HG03342 (cell line): ENCODE results near the gene SNX25.
A peak's percentile ranks its signal among the peaks of the same experiment; 100 is the strongest.
"Not testable (repeated sequence)": the region's sequence is repeated elsewhere in the genome, so short reads cannot be mapped to it uniquely, and the experiment has no call there.

ENCODE experiments used
- ATAC-seq: cut with Tn5 transposase; IDR thresholded peaks from one replicate; pipeline ENCODE4 v1.9.1; 2021; ENCODE audit warnings: mild to moderate bottlenecking, moderate library complexity; ENCODE audit not compliant: unreplicated experiment

The SNX25 gene

DNA sequence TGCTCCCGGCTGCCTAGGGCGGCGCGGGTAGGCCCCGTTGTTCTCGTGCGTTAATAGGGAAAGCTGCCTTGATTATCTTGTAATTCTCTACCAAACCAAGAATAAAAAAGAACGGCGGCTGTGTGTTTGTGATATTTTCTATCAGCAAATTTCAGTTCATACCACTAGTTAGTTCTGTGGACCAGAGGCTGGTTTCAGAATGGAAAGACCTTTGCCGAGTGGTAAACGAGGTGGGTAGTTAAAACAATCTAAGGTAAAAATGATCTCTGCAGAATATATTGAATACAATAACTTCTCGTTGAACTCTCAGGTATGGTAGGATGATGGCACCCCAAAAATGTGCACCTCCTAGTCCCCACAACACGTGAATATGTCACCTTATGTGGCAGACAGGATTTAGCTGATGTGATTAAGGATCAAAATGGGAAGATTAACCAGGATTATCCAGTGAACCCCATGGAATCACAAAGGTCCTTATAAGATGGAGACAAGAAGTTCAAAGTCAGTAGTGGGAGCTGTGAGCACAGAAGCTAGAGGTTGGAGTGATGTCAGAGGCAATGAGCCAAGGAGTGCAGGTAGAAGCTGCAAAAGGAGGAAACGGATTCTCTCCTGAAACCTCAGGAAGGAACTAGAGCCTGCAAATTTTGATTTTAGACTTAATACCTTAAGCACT is 5.0 kb upstream of the SNX25 start:
- no peak for ATAC-seq

DNA sequence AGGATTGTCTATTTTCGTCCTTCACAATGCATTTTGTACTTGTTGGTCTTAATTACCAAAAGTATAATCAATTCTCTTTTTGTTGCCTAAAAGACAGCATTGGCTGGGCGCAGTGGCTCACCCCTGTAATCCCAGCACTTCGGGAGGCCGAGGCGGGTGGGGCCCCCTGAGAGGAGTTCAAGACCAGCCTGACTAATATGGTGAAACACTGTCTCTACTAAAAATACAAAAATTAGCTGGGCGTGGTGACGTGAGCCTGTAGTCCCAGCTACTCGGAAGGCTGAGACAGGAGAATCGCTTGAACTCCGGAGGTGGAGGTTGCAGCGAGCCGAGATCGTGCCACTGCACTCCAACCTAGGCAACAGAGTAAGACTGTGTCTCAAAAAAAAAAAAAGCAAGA is 4.3 kb upstream of the SNX25 start:
- not testable (repeated sequence) for ATAC-seq

DNA sequence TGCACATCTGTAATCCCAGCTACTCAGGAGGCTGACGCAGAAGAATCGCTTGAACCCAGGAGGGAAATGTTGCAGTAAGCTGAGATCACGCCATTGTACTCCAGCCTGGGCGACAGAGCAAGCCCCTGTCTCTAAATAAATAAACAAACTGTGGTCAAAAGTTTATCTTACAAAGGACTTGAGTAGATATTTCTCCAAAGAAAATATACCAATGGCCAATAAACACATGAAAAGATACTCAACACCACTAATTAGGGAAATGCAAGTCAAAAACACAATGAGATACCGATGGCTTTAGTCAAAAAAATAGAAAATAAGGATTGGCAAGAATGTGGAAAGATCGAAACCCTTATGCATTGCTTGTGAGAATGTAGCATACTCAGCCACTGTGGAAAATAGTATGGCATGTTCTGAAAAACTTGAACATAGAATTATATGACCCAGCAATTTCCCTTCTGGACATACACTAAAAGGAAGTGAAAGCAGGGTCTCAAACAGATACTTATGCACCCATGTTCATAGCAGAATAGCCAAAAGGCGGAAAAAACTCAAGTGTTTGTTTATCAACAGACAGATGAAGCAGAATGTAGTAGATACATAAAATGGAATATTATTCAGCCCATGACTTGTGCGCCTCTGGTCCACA is 3.6 kb upstream of the SNX25 start:
- no peak for ATAC-seq

DNA sequence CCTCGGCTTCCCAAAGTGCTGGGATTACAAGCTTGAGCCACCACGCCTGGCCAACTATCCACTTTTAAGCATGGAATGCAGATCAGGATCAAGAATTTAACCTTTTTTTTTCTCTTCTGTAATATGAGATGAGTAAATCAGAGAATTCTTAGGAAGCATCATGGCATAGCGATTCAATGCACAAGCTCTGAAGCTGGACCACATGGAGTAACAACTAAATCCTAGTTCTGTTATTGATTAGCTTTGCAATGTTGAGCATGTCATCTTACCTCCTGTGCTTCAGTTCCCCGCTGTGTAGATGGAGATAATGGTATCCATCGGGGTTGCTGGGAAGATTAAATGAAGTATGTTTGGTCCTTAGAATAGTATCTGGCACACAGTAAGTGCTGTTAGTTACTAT is 1.9 kb upstream of the SNX25 start:
- no peak for ATAC-seq

DNA sequence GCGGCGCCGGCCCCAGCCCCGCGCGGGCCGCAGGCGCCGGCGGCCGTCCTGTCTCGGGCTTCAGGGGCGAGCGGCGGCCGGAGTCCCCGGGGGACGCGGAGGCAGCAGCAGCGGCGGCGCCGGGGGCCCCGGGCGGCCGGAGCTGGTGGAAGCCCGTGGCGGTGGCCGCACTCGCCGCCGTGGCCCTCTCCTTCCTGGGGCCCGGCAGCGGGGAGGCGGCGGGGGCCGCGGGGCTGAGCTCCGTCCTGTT is 379 bp downstream of the SNX25 start:
- ATAC-seq = peak; percentile 9

DNA sequence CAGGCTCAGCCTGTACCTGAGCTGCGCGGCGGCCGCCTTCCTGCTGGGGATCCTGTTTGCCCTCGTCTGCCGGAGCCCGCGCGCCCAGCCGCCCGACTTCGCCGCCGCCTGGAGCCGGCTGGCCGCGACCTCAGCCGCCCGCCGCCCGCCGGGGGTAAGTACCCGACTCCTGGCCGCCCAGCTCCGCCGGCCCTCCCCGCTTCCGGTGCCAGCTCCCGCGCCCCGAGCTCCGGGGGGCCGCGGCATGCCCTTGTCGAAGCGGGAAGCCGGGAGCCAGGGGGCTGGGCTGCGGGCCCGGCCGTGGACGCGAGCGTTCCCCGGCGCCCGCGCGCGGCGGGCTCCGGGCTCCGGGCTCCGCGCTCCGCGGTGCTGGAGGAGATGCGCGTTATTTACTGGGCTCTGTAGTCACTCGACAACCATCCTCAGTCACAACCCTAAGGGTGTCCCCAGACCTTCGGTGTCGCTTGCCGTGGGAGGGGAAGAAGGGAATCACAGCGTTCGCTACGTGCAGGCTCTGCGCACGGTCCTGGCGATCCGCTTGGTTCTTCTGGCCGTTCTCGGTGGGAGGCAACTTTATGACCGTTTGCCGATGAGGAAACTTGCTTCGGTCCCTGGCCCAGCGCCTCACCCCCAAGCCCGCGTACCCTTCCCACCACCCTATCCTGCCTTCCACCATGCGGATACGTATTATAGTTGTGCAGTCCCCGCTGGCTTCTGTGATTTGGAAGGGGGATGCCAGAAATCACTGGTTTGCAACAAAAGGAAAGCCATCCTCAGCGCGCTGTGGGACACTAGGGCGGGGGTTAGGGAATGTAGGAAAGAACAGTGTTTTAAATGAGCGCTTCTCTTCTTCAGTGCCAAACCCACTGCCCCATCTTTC is 944 bp downstream of the SNX25 start:
- ATAC-seq = peak; percentile 16

DNA sequence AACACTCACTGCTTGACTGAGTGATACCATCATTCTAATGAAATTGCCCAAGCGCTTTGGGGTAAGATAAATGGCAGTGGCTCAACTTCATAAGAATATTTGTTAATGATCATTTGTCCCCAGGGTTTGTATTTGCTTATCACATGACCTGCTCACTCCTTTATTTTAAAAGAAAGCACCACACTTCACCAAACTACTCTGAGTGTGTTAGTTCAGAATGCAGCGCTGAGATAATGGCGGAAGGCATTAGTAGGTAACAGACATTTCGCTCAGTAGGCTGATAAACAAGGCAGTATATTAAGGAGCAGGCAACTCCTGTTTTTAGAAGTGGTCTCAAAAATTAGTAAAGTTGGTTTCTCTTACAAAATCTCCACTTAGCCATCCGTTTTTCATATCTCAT is 1.6 kb downstream of the SNX25 start:
- no peak for ATAC-seq

DNA sequence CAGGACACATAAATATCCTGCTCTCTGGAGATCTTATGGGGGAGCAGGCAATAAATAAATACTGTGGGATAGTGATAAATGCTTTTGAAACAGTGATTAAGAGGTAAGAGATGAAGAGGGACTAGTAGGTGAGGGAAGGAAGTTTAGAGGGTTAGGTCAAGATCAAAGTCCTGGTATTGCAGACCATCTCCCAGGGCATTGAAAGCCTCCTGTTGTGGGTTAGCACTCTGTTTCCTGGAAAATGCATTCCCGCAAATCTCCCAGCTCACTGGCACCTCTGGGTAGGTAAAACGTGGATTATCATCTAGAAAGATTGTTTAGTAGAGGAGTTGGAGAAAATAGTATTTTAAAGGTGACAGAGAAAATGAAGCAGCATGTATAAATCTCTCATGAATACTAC is 2.2 kb downstream of the SNX25 start:
- ATAC-seq = no peak

DNA sequence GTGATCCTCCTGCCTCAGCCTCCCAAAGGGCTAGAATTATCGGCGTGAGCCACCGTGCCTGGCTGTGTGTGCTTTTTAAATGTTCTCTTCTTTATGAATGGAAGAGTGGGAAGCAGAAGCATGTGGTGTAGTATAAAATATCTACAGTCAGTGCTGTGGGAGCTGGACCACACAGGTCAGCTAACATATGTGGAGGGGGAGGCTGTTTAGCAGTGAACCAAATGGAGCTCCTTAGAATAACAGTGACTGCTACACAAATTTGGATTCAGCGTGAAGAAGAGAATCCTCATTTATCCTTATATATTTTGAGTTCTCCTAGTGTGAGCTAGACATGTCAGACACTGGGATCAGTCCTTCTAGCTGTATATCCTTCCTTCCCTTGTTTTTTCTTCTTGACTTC is 3.2 kb downstream of the SNX25 start:
- no peak for ATAC-seq

DNA sequence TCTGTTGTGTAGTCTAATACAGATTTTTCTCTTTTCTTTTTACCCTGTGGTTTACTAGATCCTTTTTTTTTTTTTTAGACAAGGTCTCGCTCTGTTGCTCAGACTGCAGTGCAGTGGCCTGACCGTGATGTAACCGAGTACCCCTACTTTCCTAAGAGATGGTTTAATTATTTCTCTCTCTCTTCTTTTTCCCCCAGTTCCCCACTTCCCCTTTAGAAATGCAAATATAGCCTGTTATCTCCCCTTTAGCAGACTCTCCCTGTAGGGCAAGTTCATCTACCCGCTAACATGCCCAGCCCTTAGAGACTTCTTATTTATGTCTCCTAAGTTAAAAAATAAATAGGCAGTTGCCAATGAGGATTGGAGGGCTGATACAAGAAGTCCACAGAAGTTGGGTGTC is 4.5 kb downstream of the SNX25 start:
- peak; percentile 45 for ATAC-seq

DNA sequence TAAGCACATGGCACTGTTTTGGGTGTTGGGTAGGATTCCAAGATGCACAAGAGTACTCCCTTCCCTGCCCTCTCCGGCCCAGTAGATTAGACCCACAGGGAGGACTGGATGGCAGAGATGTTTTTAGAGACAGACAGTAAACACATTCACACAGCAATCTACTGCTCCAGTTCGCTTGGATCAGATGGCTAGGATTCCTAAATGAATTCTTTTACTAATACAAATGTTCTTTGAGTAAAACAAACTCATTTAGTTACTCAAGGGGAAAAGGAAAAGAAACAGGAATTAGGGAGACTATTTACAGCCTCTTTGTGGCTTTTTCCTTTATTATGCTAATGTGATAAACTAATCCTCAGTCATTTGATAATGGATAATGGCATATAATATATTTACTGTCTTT is 5.9 kb downstream of the SNX25 start:
- no peak for ATAC-seq

DNA sequence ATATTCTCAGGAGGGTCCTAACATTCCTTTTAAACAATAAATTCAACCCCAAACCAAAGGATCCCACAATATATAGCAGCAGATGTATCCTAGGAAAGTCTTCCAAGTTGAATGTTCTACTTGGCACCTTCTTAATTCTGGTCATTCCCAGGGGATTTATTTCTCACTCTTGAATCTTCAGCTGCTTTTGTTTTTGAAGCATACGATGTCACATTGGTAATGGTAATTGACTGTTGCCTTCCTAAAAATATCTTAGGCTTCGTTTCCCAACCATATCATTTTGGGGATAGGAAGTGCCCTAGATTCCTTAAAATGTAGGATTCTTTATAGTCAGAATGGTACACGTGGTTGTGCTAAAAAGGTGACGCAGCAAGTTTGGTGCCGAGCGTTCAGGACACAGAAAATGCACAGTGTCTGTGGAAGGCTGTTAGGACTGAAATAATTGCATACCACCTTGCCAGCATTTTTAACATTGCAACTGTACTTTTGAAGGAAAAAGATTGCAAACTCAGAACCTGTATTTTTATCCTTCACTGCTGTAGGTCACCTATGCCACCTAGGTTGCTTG is 8.1 kb downstream of the SNX25 start:
- no peak for ATAC-seq

DNA sequence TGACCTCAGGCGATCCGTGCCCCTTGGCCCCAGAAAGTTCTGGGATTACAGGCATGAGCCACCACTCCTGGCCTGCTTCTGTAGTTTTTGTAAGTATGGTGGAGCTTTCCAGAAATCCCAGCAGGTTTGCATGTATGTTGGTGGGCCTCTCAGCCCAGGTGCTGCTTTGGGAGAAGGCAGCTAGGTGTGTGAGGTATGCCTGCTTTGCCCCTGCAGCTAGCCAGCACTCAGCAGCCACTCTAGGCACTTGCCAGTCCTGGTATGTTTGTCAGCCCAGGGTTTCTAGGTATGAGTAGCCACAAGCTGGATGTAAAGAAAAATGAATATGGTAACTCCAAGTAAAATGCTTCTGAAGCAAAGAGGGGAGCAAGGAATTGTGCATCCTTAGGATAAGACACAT is 8.9 kb downstream of the SNX25 start:
- ATAC-seq = no peak

DNA sequence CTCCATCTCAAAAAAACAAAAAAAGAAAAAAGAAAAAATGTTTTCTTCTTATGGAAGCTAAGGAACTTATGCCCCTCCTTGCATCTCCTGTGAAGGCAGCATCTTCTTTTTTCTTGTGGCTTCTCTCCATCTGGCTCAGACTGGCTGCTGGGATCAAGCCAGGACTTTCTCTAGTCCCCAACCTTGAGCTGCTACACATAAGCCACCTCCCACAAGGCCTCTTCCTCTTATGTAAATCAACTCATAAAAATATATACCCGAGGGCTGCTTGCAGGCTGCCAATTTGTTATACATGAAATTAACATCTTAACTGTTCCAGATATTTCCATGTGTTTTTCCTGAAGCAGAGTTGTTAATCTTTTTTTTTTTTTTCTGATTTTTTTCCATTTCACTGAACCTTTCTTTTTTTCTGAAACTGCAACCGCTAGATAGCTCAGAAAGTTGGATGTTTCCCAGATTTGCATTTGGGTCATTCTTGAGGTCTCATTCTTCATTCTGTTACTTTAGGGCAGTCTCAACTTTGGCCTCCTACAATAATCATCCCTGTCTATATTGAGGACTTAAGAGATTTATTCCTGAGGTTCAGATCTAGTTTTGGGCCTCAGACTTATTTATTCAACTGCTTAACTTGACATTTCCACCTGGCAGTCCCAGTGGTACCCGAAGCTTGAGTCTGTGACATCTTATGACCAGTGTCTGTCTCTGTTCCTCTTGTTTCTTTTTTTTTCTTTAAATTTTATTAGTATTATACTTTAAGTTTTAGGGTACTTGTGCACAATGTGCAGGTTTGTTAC is 10.3 kb downstream of the SNX25 start:
- peak; percentile 85 for ATAC-seq

DNA sequence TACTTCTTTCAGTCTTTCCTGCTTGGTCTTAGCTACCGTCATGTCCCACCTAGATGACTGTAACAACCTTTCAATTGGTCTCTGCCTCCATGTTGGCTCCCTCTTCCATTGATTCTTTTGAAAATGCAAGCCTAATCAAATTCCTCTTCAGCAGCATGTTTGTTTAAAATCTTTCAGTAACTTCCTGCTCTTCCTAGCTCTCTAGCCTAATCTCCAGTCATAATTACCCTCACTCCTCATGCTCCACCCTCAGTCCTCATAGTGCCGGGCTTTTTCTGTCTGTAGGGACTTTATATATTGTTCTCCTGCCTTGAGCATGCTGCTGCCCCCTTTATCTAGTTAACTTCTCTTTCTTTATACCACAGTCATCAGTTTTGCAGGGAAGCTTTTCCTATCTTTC is 12.1 kb downstream of the SNX25 start:
- ATAC-seq = no peak

DNA sequence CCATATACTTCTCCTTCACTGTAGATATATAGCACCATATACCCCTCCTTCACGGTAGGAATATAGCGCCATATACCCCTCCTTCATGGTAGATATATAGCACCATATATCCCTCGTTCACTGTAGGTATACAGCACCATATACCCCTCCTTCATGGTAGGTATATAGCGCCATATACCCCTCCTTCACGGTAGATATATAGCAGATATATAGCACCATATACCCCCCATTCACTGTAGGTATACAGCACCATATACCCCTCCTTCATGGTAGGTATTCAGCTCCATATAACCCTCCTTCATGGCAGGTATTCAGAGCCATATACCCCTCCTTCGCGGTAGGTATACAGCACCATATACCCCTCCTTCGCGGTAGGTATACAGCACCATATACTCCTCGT is 12.5 kb downstream of the SNX25 start:
- ATAC-seq = no peak

DNA sequence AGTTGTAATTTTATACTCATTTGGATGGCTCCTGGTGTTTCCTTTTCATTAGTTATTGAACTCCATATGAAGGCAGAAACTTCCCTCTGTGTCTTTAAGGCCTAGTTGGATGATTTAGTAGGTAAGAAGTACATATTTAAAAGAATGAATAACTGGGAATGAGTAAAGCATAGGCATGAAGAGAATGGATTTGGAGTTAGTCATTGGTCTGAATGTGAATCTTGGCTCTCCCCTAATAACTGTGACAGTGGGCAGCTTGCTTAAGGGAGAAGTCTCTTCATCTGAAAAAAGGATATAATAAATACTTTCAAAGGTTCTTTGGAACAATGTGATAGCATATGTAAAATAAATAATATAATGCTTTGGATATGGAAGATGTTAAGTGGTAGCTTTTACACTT is 13.2 kb downstream of the SNX25 start:
- no peak for ATAC-seq

DNA sequence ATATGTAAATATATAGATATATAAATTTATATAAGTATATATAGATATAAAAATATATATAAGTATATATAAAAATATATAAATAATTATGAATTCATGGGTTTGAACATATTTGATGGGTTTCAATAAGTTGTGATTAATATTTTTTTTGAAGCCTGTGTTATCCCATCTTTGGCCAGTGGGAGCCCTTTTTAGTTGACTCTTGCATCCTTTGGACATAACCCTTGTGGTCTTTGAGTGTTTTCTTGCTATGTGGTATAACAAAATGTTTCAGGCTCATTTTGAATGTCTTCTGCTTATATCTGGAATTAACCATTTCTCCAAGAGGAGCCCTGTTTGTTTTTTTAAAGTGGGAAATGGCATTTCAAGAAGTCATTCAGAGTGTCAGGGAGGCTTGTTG is 15.2 kb downstream of the SNX25 start:
- ATAC-seq = no peak

DNA sequence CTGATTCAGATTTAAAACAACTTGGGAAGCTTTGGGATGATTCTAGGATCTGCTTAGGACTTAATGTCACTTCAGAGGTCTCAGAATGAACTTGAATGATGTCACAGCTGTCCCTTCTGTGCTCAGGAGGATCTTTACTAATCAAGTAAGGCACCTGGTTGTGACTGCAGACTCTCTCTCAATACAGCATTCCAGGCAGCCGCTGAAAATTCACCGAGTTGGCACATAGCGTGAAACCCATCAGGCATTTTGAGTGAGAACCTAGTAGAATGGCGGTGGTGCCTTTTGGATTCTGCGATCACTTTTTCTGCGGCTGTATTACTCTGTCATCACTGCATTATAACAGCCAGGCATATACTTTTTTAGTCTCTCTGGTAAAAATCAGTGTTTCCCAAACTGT is 16.5 kb downstream of the SNX25 start:
- no peak for ATAC-seq

DNA sequence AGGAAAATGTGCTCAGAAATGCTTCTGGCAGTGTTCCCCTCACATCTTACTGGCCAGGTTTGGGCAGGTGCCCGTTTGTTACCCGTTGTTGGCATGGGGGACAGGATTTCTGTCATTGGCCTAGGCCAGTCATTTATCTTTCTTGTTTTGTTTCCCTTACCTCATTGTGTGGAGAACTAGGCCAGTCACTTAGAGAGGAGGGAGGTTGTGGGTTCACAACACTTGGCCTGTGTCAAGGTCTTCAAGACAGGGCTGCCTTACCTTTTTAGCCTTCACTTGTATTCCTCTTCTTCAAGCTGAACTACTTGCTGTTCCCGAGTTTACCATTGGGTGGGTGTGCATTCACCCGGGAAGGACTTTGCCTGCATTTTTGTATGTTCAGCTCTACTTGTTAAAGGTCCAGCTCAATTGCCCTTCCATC is 17.7 kb downstream of the SNX25 start:
- no peak for ATAC-seq

DNA sequence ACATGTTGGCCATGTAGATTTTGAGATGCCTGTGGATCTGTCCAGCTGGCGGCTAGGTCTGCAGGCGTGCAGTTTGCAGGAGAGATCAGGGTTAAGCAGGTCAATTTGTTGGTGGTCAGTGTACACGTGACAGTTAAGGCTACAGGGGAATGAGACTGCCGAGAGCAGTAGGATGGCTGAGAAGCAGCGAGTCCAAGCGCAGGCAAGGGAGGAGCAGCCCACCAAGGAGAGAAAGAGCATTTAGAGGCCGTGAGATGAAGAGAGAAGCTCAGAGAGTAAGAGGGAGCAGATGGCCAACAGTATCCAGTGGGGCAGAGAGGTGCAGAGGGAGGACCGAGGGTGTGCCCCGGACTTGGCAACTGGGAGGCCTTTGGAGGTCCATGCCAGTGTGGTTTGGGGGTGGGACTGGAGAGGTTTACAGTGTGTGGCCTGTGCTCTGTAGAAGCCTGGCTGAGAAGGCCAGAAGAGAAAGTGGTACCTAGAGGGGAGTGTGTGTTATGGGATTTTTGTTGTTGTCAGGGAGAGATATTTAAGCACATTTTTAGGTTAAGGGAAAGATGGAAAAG is 18.4 kb downstream of the SNX25 start:
- ATAC-seq = no peak
